SU-DHL-6 (cell line): ENCODE measurements around the gene MCHR2.

Experiments
- EZH2phosphoT487 ChIP-seq: fragments of 200-600 bp; sonication (generic), shearing (Covaris generic); conservative IDR thresholded peaks from 2 replicates; pipeline ENCODE4 v1.6.1; 2018; ENCODE audit warnings: mild to moderate bottlenecking, antibody characterized with exemption, low read length, moderate library complexity, mixed read lengths
- TF ChIP-seq, protein P1 (sequence below): fragments of 200-600 bp; sonication (generic); IDR thresholded peaks from one replicate; pipeline ENCODE4 v1.5.1; 2017; ENCODE audit warnings: antibody characterized with exemption, mild to moderate bottlenecking, low read length, moderate library complexity; ENCODE audit not compliant: insufficient read depth, poor library complexity, severe bottlenecking

GRCh38 chr6:99951016-99951805 is 42.8 kb downstream of the MCHR2 start:
- TF ChIP-seq, protein P1, sequence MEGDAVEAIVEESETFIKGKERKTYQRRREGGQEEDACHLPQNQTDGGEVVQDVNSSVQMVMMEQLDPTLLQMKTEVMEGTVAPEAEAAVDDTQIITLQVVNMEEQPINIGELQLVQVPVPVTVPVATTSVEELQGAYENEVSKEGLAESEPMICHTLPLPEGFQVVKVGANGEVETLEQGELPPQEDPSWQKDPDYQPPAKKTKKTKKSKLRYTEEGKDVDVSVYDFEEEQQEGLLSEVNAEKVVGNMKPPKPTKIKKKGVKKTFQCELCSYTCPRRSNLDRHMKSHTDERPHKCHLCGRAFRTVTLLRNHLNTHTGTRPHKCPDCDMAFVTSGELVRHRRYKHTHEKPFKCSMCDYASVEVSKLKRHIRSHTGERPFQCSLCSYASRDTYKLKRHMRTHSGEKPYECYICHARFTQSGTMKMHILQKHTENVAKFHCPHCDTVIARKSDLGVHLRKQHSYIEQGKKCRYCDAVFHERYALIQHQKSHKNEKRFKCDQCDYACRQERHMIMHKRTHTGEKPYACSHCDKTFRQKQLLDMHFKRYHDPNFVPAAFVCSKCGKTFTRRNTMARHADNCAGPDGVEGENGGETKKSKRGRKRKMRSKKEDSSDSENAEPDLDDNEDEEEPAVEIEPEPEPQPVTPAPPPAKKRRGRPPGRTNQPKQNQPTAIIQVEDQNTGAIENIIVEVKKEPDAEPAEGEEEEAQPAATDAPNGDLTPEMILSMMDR = no peak
- TF ChIP-seq EZH2phosphoT487 = no peak
